DOHH2 (cell line): ENCODE measurements around the gene MLXIP.

ENCODE experiments used
- H3F3A ChIP-seq: fragments of 200-600 bp; sonication (generic), shearing (Covaris generic); 2 replicates; pipeline ENCODE4 v1.6.0; 2016; ENCODE audit warnings: antibody characterized with exemption, mild to moderate bottlenecking; ENCODE audit not compliant: control insufficient read depth, insufficient read depth
- H3K27ac ChIP-seq: fragments of 200-600 bp; sonication (generic); 2 replicates; pipeline ENCODE4 v1.5.1; 2014; ENCODE audit warnings: low read depth, mild to moderate bottlenecking, low read length, moderate library complexity
- H3K27me3 ChIP-seq: fragments of 200-600 bp; sonication (generic); 2 replicates; pipeline ENCODE4 v1.6.1; 2014; ENCODE audit warnings: mild to moderate bottlenecking, low read length, mixed read lengths; ENCODE audit not compliant: control insufficient read depth
- H3K36me3 ChIP-seq: fragments of 200-600 bp; sonication (generic); 2 replicates; pipeline ENCODE4 v1.6.1; 2014; ENCODE audit warnings: mild to moderate bottlenecking, low read length, moderate library complexity, mixed read lengths; ENCODE audit not compliant: control insufficient read depth
- H3K4me1 ChIP-seq: fragments of 200-600 bp; sonication (generic); 2 replicates; pipeline ENCODE4 v1.6.1; 2014; ENCODE audit warnings: mild to moderate bottlenecking, low read length, mixed read lengths; ENCODE audit not compliant: control insufficient read depth
- H3K4me2 ChIP-seq: fragments of 200-600 bp; sonication (generic); 2 replicates; pipeline ENCODE4 v1.6.0; 2014; ENCODE audit warnings: mild to moderate bottlenecking, low read length, moderate library complexity
- H3K4me3 ChIP-seq: fragments of 200-600 bp; sonication (generic); 2 replicates; pipeline ENCODE4 v1.5.1; 2014; ENCODE audit warnings: mild to moderate bottlenecking, low read length, mixed read lengths
- H3K79me2 ChIP-seq: fragments of 200-600 bp; sonication (generic); 2 replicates; pipeline ENCODE4 v1.6.1; 2014; ENCODE audit warnings: mild to moderate bottlenecking, low read length, mixed read lengths; ENCODE audit not compliant: control insufficient read depth
- H3K9me2 ChIP-seq: fragments of 200-600 bp; sonication (generic); replicated peaks from 2 replicates; pipeline ENCODE4 v1.6.1; 2014; ENCODE audit warnings: mild to moderate bottlenecking, low read length, mixed read lengths; ENCODE audit not compliant: control insufficient read depth
- H3K9me3 ChIP-seq: fragments of 200-600 bp; sonication (generic); 2 replicates; pipeline ENCODE4 v1.6.1; 2014; ENCODE audit warnings: antibody characterized with exemption, low read length, mixed read lengths; ENCODE audit not compliant: control insufficient read depth, insufficient read depth
- H4K20me1 ChIP-seq: fragments of 200-600 bp; sonication (generic); 2 replicates; pipeline ENCODE4 v1.6.0; 2014; ENCODE audit warnings: low read depth, mild to moderate bottlenecking, antibody characterized with exemption, low read length, moderate library complexity; ENCODE audit not compliant: control insufficient read depth, insufficient read depth
- CTCF ChIP-seq: fragments of 200-600 bp; sonication (generic); IDR thresholded peaks from one replicate; pipeline ENCODE4 v1.5.1; 2014; ENCODE audit warnings: antibody characterized with exemption, mild to moderate bottlenecking, low read depth, low read length; ENCODE audit not compliant: poor library complexity, severe bottlenecking
- EZH2phosphoT487 ChIP-seq: fragments of 200-600 bp; sonication (generic); IDR thresholded peaks from 2 replicates; pipeline ENCODE4 v1.6.1; 2017; ENCODE audit warnings: borderline replicate concordance, mild to moderate bottlenecking, antibody characterized with exemption, low read length, moderate library complexity, mixed read lengths

Gene MLXIP

DNA sequence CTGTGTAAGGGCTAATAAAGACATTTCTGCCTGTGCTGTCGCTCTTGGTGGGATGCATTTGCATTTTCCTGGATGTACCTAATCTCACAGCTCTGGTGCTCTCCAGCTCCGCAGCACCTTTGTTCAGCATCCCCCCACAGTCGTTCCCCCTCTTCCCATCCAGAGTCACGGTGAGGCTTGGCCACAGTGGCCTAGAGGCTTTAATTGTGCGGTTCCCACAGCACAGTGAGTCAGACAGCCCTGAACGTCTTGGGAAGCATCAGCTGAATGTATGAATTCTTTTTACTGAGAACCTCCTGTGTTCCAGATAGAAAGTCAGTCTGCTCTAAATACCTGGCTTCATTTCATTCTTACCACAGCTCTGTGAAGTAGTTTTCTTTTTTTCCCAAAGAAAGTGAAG, 28.7 kb downstream of the MLXIP start:
- no peaks in the 10 kb centered on the region for H3F3A ChIP-seq
- no peaks in the 10 kb centered on the region for H3K36me3 ChIP-seq
- no peaks in the 10 kb centered on the region for H3K27me3 ChIP-seq
- H3K9me3 ChIP-seq = no peaks in the 10 kb centered on the region
- H4K20me1 ChIP-seq = peaks cover 12% of the 10 kb centered on the region; the same call in 1 of the 2 replicates
- H3K79me2 ChIP-seq = peaks cover 75% of the 10 kb centered on the region
- no peak overlapping the region for H3K27ac ChIP-seq
- TF ChIP-seq EZH2phosphoT487 = no peak
- TF ChIP-seq CTCF = no peak
- no peaks in the 10 kb centered on the region for H3K9me2 ChIP-seq
- H3K4me1 ChIP-seq = peaks cover 15% of the 10 kb centered on the region
- no peak overlapping the region for H3K4me3 ChIP-seq
- no peak overlapping the region for H3K4me2 ChIP-seq

DNA sequence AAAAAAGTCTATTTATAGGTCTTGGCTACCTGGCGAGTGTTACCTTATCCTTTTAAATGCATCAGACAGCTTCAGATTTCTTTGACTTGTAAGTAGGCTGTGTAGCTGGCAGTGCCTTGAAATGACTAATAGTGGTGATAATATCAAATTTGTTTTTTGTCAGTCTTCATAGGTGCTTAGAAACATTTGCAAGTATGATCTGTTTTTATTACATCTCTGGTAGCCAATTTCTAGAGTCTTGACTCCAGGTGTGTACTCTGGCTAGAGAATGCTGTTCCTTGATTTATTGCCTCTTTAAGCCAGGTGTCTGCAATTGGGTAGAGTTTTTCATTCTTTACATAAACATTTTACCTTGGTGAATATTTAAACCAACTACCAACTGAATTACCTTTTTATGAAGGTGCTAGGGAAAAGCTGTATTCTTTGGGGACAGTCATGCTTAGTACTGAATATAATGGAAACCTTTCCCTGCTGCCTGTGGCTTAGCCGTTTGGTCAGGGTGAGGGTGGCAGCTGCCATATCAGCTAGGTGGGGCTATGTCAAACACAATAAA, 32.6 kb downstream of the MLXIP start:
- Histone ChIP-seq H3K9me2 (no peaks in the 10 kb centered on the region), H3K27me3 (no peaks in the 10 kb centered on the region), H3K4me1 (no peaks in the 10 kb centered on the region), H3K4me3 (no peak overlapping the region), H3K4me2 (no peak overlapping the region), H4K20me1 (peaks cover 8% of the 10 kb centered on the region; the same call in 1 of the 2 replicates), H3F3A (no peaks in the 10 kb centered on the region), H3K27ac (no peak overlapping the region), H3K36me3 (no peaks in the 10 kb centered on the region), H3K9me3 (no peaks in the 10 kb centered on the region), H3K79me2 (peaks cover 52% of the 10 kb centered on the region)
- TF ChIP-seq CTCF (no peak), EZH2phosphoT487 (no peak)

GRCh38 chr12:122116707-122117535, 38.4 kb downstream of the MLXIP start:
- peaks cover 5% of the 10 kb centered on the region; the same call in 1 of the 2 replicates for H4K20me1 ChIP-seq
- H3K4me3 ChIP-seq = no peak overlapping the region
- no peaks in the 10 kb centered on the region for H3K9me2 ChIP-seq
- peaks cover 28% of the 10 kb centered on the region for H3K79me2 ChIP-seq
- H3K9me3 ChIP-seq = no peaks in the 10 kb centered on the region
- no peak overlapping the region for H3K4me2 ChIP-seq
- no peak for TF ChIP-seq EZH2phosphoT487
- TF ChIP-seq CTCF = no peak
- H3K4me1 ChIP-seq = no peaks in the 10 kb centered on the region
- H3K27ac ChIP-seq = no peak overlapping the region
- no peaks in the 10 kb centered on the region for H3K27me3 ChIP-seq
- no peaks in the 10 kb centered on the region for H3K36me3 ChIP-seq
- H3F3A ChIP-seq = no peaks in the 10 kb centered on the region; the same call in 1 of the 2 replicates
